HepG2 (cell line): Measurements from ENCODE around the gene TACC3. TPM values are rescaled to one million over a fixed set of nuclear protein-coding genes. Genes with fewer than 3 reads are reported as not detected.
A peak's percentile ranks its signal among the peaks of the same experiment; 100 is the strongest.

Experiments
- AHR ChIP-seq: IDR thresholded peaks from 2 replicates; pipeline ENCODE4 v1.6.1; 2018; ENCODE audit warnings: missing genetic modification reagents, missing compliant biosample characterization
- GABPB1 ChIP-seq: IDR thresholded peaks from 2 replicates; pipeline ENCODE4 v1.6.1; 2016; ENCODE audit warnings: mild to moderate bottlenecking, missing genetic modification reagents, moderate library complexity, missing compliant biosample characterization
- HOXA3 ChIP-seq: sonication (generic); formaldehyde crosslinking; IDR thresholded peaks from 2 replicates; pipeline ENCODE4 v1.5.0; 2020; ENCODE audit warnings: missing genetic modification reagents
- JUND ChIP-seq: sonication (generic); formaldehyde crosslinking; IDR thresholded peaks from 2 replicates; pipeline ENCODE4 v1.8.0; 2022; ENCODE audit warnings: mild to moderate bottlenecking, missing genetic modification reagents
- MYC ChIP-seq: sonication (generic); formaldehyde crosslinking; IDR thresholded peaks from 2 replicates; pipeline ENCODE4 v1.9.0; 2021; ENCODE audit warnings: missing genetic modification reagents, borderline replicate concordance
- NCOA1 ChIP-seq: sonication (generic); formaldehyde crosslinking; IDR thresholded peaks from 2 replicates; pipeline ENCODE4 v1.9.0; 2021; ENCODE audit warnings: missing genetic modification reagents
- NFE2L1 ChIP-seq: sonication (generic); formaldehyde crosslinking; IDR thresholded peaks from 2 replicates; pipeline ENCODE4 v1.4.0; 2020; ENCODE audit warnings: missing genetic modification reagents, mild to moderate bottlenecking, borderline replicate concordance
- NFIB ChIP-seq: sonication (generic); formaldehyde crosslinking; IDR thresholded peaks from 2 replicates; pipeline ENCODE4 v1.9.0; 2021; ENCODE audit warnings: missing genetic modification reagents, mild to moderate bottlenecking, borderline replicate concordance
- NRL ChIP-seq: sonication (generic); formaldehyde crosslinking; IDR thresholded peaks from 2 replicates; pipeline ENCODE4 v1.5.0; 2020; ENCODE audit warnings: missing genetic modification reagents, mild to moderate bottlenecking, moderate library complexity, borderline replicate concordance
- SRSF1 ChIP-seq: fragments of 200-400 bp; formaldehyde crosslinking; optimal IDR thresholded peaks from 2 replicates; pipeline ENCODE3; 2017; ENCODE audit warnings: mild to moderate bottlenecking, low read depth, low read length, moderate library complexity
- SRY ChIP-seq: sonication (generic); formaldehyde crosslinking; IDR thresholded peaks from 2 replicates; pipeline ENCODE4 v1.8.0; 2022; ENCODE audit warnings: mild to moderate bottlenecking, missing genetic modification reagents
- ZHX2 ChIP-seq, 2 experiments: sonication (generic) in 1 of 2; formaldehyde crosslinking in 1 of 2; IDR thresholded peaks; 2 replicates each; pipeline versions ENCODE4 v1.6.1 to v1.9.0; 2014 to 2022; ENCODE audit warnings: antibody characterized with exemption in 1 of 2, borderline replicate concordance in 1 of 2, inconsistent platforms in 1 of 2, low read depth in 1 of 2, missing genetic modification reagents in 1 of 2
- ZNF232 ChIP-seq: sonication (generic); formaldehyde crosslinking; IDR thresholded peaks from 2 replicates; pipeline ENCODE4 v1.4.0; 2020; ENCODE audit warnings: missing genetic modification reagents, borderline replicate concordance
- ZNF263 ChIP-seq: sonication (generic); formaldehyde crosslinking; IDR thresholded peaks from 2 replicates; pipeline ENCODE4 v1.4.0; 2020; ENCODE audit warnings: missing genetic modification reagents
- ZNF296 ChIP-seq: sonication (generic); formaldehyde crosslinking; conservative IDR thresholded peaks from 2 replicates; pipeline ENCODE4 v1.5.0; 2020; ENCODE audit warnings: mild to moderate bottlenecking, missing genetic modification reagents
- ZNF430 ChIP-seq: sonication (generic); formaldehyde crosslinking; IDR thresholded peaks from 2 replicates; pipeline ENCODE4 v1.9.0; 2021; ENCODE audit warnings: mild to moderate bottlenecking, missing genetic modification reagents
- ZNF569 ChIP-seq: sonication (generic); formaldehyde crosslinking; IDR thresholded peaks from 2 replicates; pipeline ENCODE4 v1.5.0; 2020; ENCODE audit warnings: mild to moderate bottlenecking, missing genetic modification reagents, moderate library complexity, borderline replicate concordance
- ZNF660 ChIP-seq: sonication (generic); formaldehyde crosslinking; IDR thresholded peaks from 2 replicates; pipeline ENCODE4 v1.5.1; 2020; ENCODE audit warnings: mild to moderate bottlenecking, low read depth, missing genetic modification reagents, borderline replicate concordance
- ZNF710 ChIP-seq: sonication (generic); formaldehyde crosslinking; IDR thresholded peaks from 2 replicates; pipeline ENCODE4 v1.5.0; 2020; ENCODE audit warnings: mild to moderate bottlenecking, missing genetic modification reagents, borderline replicate concordance
- ZNF776 ChIP-seq: sonication (generic); formaldehyde crosslinking; IDR thresholded peaks from 2 replicates; pipeline ENCODE4 v1.4.0; 2020; ENCODE audit warnings: mild to moderate bottlenecking, missing genetic modification reagents
- polyA plus RNA-seq, 8 experiments: library from polyadenylated mRNA; depleted of rRNA in 3 of 8; stranded (reverse) in 7 of 8; unstranded in 1 of 8; fragments of >200 nt; fragmentation: Illumina TruSeq in 4 of 8; extraction: Trizol in 4 of 8; gene quantifications; 2 replicates each; pipeline versions ENCODE4 v1.2.1 to v1.2.3, GENCODE V29; 2011 to 2016; ENCODE audit warnings: low read depth in 4 of 8, missing spikeins in 1 of 8, mixed read lengths in 1 of 8; ENCODE audit not compliant: insufficient read depth in 1 of 8
- total RNA-seq, 5 experiments: library from RNA; depleted of rRNA; stranded (reverse); fragments of >200 nt; fragmentation: Illumina TruSeq; extraction: Trizol; gene quantifications; 2 replicates each; pipeline ENCODE4 v1.2.3, GENCODE V29; 2016; ENCODE audit warnings: low read depth in 1 of 5
- TF ChIP-seq, protein P1 (sequence below): sonication (generic); formaldehyde crosslinking; IDR thresholded peaks from 2 replicates; pipeline ENCODE4 v1.5.0; 2020; ENCODE audit warnings: missing genetic modification reagents

Gene TACC3
- total and polyA plus RNA-seq, 2 of the 13 experiments (the other 11 are each of a cell fraction or from before 2014, with no cell fraction given), result 20.3 to 21.2 TPM

DNA sequence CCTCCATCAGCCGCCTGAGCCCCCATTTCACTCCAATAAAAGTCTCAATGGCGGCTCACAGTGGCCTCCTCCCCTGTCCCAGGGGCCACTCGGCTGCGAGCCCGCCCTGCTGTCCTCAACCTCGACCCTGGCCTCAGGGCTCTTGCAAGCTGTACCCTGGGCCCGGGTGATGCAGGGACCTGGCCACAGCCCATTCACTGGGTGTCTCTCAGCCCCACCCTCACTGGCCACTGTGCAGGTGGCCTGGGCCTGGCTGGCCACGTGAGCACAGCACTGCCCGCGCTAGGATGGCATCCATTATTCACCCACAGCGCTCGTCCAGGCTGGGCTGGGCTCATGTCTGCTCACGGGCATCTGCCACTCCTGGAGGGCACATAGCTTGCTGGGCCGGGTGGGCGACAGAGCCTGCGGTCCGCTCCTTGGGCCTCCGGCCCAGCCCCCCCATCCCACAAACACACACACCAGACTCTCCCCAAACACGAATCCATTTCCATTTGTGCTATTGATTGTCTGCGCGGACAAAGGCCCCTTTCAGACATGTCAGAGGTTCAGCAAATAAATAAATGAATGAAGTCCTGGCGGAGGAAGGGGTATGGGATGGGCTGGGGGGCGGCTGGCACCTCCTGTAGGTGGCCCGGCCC, 55.3 kb downstream of the TACC3 start (continued):
- TF ChIP-seq, protein P1, sequence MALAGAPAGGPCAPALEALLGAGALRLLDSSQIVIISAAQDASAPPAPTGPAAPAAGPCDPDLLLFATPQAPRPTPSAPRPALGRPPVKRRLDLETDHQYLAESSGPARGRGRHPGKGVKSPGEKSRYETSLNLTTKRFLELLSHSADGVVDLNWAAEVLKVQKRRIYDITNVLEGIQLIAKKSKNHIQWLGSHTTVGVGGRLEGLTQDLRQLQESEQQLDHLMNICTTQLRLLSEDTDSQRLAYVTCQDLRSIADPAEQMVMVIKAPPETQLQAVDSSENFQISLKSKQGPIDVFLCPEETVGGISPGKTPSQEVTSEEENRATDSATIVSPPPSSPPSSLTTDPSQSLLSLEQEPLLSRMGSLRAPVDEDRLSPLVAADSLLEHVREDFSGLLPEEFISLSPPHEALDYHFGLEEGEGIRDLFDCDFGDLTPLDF (CRISPR knock-in tag), result no peak
- TF ChIP-seq SRSF1, result peak; percentile 93
- no peak for TF ChIP-seq ZNF776 (CRISPR knock-in tag)
- TF ChIP-seq HOXA3 (CRISPR knock-in tag), result peak; percentile 68; the same call in 1 of the 2 replicates
- no peak for TF ChIP-seq JUND (CRISPR knock-in tag)
- TF ChIP-seq ZNF263 (CRISPR knock-in tag), result no peak
- TF ChIP-seq ZNF710 (CRISPR knock-in tag), result peak; percentile 38; the same call in 1 of the 2 replicates
- TF ChIP-seq ZNF569 (CRISPR knock-in tag), result no peak
- no peak for TF ChIP-seq ZNF660 (CRISPR knock-in tag)
- TF ChIP-seq AHR, result peak; percentile 82; the same call in 1 of the 2 replicates
- TF ChIP-seq ZNF296 (CRISPR knock-in tag), result peak; percentile 96
- 0 out of 2 replicates have a peak, but pooled peaks have one; percentile 17 for TF ChIP-seq NFIB (CRISPR knock-in tag)
- TF ChIP-seq GABPB1 (CRISPR knock-in tag), result peak; percentile 61
- TF ChIP-seq ZNF232, result peak; percentile 21; the same call in 1 of the 2 replicates
- TF ChIP-seq NRL, result peak; percentile 80
- TF ChIP-seq ZNF430, result no peak
- TF ChIP-seq NFE2L1 (CRISPR knock-in tag), result no peak
- peak; percentile 73 for TF ChIP-seq SRY (CRISPR knock-in tag)
- peak; percentile 85 for TF ChIP-seq MYC (CRISPR knock-in tag)
- TF ChIP-seq NCOA1 (CRISPR knock-in tag), result peak; percentile 72; the same call in 1 of the 2 replicates
- TF ChIP-seq ZHX2 (IDR thresholded peaks at IDR 0.05; ENCODE audit: low read depth), result 0 out of 2 replicates have a peak, but pooled peaks have one; percentile 14
- no peak for TF ChIP-seq ZHX2 (CRISPR knock-in tag; IDR thresholded peaks at IDR 0.05; ENCODE audit: borderline replicate concordance)
